Measurements from ENCODE around the gene PDE4B. TPM values are rescaled to one million over a fixed set of nuclear protein-coding genes. Genes with fewer than 3 reads are reported as not detected.

PDE4B gene
- total RNA-seq, 4 donors from 2014 or later, result 11.2 to 49.5 (median 26.3) TPM

DNA sequence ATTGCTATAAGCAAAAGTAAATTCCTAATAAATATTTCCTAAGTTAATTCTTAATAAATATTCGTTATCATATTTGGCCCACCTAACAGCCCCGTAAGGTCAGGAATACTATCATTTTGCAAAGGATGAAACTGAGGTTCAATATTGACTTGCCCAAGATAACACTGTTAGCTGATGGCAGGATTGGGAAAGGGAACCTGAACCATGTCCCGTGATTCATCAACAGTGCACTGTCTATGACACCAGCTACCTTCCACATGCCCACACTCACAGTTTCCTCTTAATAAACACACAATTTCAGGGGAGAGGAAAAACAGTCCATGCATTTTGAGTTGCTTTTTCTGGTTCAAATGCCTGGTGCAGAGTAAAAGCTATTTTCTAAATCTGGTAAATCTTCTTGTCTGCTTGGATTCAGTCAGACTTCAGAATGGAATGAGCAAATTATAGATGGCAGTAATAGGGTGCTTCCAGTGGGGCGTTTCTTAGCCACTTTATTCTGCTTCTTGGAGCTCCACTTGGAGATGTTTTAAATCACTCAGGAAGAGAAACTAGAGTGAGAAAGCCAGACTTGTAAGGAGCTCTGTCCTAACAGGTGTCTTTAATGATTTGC lies 354.6 kb downstream of the PDE4B start:
- TF ChIP-seq, protein P1, sequence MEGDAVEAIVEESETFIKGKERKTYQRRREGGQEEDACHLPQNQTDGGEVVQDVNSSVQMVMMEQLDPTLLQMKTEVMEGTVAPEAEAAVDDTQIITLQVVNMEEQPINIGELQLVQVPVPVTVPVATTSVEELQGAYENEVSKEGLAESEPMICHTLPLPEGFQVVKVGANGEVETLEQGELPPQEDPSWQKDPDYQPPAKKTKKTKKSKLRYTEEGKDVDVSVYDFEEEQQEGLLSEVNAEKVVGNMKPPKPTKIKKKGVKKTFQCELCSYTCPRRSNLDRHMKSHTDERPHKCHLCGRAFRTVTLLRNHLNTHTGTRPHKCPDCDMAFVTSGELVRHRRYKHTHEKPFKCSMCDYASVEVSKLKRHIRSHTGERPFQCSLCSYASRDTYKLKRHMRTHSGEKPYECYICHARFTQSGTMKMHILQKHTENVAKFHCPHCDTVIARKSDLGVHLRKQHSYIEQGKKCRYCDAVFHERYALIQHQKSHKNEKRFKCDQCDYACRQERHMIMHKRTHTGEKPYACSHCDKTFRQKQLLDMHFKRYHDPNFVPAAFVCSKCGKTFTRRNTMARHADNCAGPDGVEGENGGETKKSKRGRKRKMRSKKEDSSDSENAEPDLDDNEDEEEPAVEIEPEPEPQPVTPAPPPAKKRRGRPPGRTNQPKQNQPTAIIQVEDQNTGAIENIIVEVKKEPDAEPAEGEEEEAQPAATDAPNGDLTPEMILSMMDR (IDR thresholded peaks at IDR 0.05), result no peak
- ATAC-seq (ENCODE audit: low FRiP score), result no peak
- DNase-seq (ENCODE audit: low spot score), result no peak

DNA sequence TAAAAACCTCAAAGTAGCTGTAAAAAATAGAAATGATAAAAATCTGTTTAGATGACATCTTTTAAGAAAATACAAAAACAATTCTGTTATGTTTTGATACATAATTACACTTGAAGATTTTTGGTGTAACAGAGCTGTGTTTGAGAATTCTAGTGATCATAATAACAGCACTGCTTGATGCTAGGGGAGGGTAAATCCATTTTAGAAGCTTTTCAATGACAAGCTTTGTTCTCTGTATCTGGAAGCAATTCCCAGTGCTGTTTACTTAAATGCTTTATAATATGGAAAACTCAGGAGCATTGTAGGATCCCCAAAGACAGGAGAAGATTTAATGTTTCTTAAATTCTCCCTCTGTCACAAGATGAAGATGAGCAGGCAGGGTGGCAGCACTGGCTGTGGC lies 359.3 kb downstream of the PDE4B start:
- ATAC-seq (ENCODE audit: low FRiP score), result no peak
- no peak for DNase-seq (ENCODE audit: low spot score)
- TF ChIP-seq, protein P1 (IDR thresholded peaks at IDR 0.05), result no peak

GRCh38 chr1:66154394-66154793 lies 361.7 kb downstream of the PDE4B start:
- ATAC-seq (ENCODE audit: low FRiP score), result no peak
- TF ChIP-seq, protein P1 (IDR thresholded peaks at IDR 0.05), result no peak
- DNase-seq (ENCODE audit: low spot score), result no peak

- no peak for DNase-seq (ENCODE audit: low spot score)
- ATAC-seq (ENCODE audit: low FRiP score), result no peak
- TF ChIP-seq, protein P1 (IDR thresholded peaks at IDR 0.05), result no peak
These were observed 363.4 kb downstream of the PDE4B start for GRCh38 chr1:66156144-66156543.

- ATAC-seq (ENCODE audit: low FRiP score) (no peak), DNase-seq (ENCODE audit: low spot score) (no peak)
- TF ChIP-seq, protein P1 (IDR thresholded peaks at IDR 0.05), result no peak
These were observed 367.1 kb downstream of the PDE4B start for GRCh38 chr1:66159800-66160199.

DNA sequence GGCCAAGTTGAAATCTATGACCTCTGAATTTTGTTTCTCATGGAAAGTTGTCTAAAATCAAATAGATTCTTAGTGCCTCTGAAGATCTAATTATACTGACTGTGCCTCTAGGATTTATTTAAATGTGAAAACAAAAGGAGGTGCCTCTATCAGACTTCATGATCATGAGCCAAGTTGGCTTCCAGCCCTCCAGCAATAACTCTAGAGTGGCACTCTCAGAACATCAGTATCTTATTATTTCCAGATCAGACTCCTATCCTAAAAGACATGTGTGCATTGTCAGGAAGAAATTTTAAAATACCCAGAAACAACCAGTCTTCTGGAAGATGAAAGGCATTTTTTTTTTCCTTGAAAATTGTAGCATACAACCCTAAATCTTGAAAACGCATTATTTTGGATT lies 368.0 kb downstream of the PDE4B start:
- TF ChIP-seq, protein P1 (IDR thresholded peaks at IDR 0.05), result no peak
- DNase-seq (ENCODE audit: low spot score) (no peak), ATAC-seq (ENCODE audit: low FRiP score) (no peak)

DNA sequence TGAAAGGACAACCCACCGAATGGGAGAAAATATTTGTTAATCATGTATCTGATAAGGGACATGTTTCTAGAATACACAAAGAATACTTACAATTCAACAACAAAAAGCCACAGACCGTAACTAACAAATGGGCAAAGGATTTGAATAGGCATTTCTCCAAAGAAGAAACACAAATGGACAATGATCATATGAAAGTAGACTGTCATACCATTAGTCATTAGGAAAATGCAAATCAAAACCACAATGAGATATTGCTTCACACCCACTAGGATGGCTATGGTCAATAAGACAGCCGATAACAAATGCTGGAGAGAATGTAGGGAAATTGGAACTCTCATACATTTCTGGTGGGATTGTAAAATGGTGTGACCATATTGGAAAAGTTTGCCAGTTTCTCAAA lies 374.1 kb downstream of the PDE4B start:
- no peak for ATAC-seq (ENCODE audit: low FRiP score)
- TF ChIP-seq, protein P1 (IDR thresholded peaks at IDR 0.05), result no peak
- no peak for DNase-seq (ENCODE audit: low spot score)

All from omental fat pad (tissue), 4 donors.